HepG2 (cell line): ENCODE measurements around the gene ACSF3.

Experiments
- DR1 ChIP-seq: sonication (generic); formaldehyde crosslinking; IDR thresholded peaks from 2 replicates; pipeline ENCODE4 v1.8.0; 2021; ENCODE audit warnings: mild to moderate bottlenecking, missing genetic modification reagents, inconsistent platforms
- MTA3 ChIP-seq: sonication (generic); formaldehyde crosslinking; IDR thresholded peaks from 2 replicates; pipeline ENCODE4 v1.4.0; 2020; ENCODE audit warnings: missing genetic modification reagents
- NFRKB ChIP-seq: fragments of 450-650 bp; IDR thresholded peaks from 2 replicates; pipeline ENCODE4 v1.6.1; 2017
- POLR2A ChIP-seq, 2 experiments: IDR thresholded peaks; 2 replicates each; pipeline ENCODE4 v1.6.1; 2011; ENCODE audit warnings: low read depth in 2 of 2, low read length in 2 of 2, mild to moderate bottlenecking in 1 of 2, moderate library complexity in 1 of 2; ENCODE audit not compliant: insufficient read depth in 1 of 2
- ZNF230 ChIP-seq: sonication (generic); formaldehyde crosslinking; IDR thresholded peaks from 2 replicates; pipeline ENCODE4 v1.4.0; 2020; ENCODE audit warnings: mild to moderate bottlenecking, missing genetic modification reagents
- ZNF24 ChIP-seq: fragments of 450-650 bp; IDR thresholded peaks from 2 replicates; pipeline ENCODE4 v1.6.1; 2017; ENCODE audit warnings: antibody characterized with exemption, mild to moderate bottlenecking
- TF ChIP-seq, protein P1 (sequence below): IDR thresholded peaks from 2 replicates; pipeline ENCODE4 v1.6.1; 2016; ENCODE audit warnings: control low read depth
- TF ChIP-seq, protein P2 (sequence below): sonication (generic); formaldehyde crosslinking; IDR thresholded peaks from 2 replicates; pipeline ENCODE4 v1.4.0; 2020; ENCODE audit warnings: missing genetic modification reagents
- TF ChIP-seq, protein P3 (sequence below): sonication (generic); formaldehyde crosslinking; IDR thresholded peaks from 2 replicates; pipeline ENCODE4 v1.4.0; 2020; ENCODE audit warnings: missing genetic modification reagents

DNA sequence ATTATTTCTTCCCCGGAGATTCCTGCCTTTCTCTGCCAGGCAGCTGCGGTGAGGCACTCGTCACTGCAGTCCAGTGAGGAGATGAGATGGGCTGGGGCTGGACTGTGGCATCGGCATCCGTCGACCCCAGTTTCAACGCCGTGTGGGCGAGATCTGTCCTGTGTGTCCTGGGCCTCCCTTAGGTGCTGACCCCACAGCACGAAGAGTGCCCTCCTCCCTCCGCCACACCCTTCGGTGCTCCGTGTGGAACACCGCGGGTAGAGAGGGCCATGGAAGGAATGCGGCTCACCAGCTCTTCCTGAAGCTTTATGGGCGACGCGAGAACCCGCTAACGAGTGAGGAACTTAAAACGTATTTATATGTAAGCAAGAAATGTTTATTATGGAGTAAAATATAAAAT, 17.6 kb downstream of the ACSF3 start:
- TF ChIP-seq, protein P1, sequence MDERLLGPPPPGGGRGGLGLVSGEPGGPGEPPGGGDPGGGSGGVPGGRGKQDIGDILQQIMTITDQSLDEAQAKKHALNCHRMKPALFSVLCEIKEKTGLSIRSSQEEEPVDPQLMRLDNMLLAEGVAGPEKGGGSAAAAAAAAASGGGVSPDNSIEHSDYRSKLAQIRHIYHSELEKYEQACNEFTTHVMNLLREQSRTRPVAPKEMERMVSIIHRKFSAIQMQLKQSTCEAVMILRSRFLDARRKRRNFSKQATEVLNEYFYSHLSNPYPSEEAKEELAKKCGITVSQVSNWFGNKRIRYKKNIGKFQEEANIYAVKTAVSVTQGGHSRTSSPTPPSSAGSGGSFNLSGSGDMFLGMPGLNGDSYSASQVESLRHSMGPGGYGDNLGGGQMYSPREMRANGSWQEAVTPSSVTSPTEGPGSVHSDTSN (CRISPR knock-in tag): no peak
- no peak for TF ChIP-seq MTA3 (CRISPR knock-in tag)
- no peak for TF ChIP-seq ZNF24
- no peak for TF ChIP-seq DR1 (CRISPR knock-in tag)
- no peak for TF ChIP-seq ZNF230
- no peak for TF ChIP-seq POLR2A (IDR thresholded peaks at IDR 0.05; ENCODE audit: insufficient read depth in 1 of 2, low read depth in 2 of 2, low read length in 2 of 2)
- TF ChIP-seq, protein P2, sequence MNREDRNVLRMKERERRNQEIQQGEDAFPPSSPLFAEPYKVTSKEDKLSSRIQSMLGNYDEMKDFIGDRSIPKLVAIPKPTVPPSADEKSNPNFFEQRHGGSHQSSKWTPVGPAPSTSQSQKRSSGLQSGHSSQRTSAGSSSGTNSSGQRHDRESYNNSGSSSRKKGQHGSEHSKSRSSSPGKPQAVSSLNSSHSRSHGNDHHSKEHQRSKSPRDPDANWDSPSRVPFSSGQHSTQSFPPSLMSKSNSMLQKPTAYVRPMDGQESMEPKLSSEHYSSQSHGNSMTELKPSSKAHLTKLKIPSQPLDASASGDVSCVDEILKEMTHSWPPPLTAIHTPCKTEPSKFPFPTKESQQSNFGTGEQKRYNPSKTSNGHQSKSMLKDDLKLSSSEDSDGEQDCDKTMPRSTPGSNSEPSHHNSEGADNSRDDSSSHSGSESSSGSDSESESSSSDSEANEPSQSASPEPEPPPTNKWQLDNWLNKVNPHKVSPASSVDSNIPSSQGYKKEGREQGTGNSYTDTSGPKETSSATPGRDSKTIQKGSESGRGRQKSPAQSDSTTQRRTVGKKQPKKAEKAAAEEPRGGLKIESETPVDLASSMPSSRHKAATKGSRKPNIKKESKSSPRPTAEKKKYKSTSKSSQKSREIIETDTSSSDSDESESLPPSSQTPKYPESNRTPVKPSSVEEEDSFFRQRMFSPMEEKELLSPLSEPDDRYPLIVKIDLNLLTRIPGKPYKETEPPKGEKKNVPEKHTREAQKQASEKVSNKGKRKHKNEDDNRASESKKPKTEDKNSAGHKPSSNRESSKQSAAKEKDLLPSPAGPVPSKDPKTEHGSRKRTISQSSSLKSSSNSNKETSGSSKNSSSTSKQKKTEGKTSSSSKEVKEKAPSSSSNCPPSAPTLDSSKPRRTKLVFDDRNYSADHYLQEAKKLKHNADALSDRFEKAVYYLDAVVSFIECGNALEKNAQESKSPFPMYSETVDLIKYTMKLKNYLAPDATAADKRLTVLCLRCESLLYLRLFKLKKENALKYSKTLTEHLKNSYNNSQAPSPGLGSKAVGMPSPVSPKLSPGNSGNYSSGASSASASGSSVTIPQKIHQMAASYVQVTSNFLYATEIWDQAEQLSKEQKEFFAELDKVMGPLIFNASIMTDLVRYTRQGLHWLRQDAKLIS (CRISPR knock-in tag): no peak
- no peak for TF ChIP-seq NFRKB
- TF ChIP-seq, protein P3, sequence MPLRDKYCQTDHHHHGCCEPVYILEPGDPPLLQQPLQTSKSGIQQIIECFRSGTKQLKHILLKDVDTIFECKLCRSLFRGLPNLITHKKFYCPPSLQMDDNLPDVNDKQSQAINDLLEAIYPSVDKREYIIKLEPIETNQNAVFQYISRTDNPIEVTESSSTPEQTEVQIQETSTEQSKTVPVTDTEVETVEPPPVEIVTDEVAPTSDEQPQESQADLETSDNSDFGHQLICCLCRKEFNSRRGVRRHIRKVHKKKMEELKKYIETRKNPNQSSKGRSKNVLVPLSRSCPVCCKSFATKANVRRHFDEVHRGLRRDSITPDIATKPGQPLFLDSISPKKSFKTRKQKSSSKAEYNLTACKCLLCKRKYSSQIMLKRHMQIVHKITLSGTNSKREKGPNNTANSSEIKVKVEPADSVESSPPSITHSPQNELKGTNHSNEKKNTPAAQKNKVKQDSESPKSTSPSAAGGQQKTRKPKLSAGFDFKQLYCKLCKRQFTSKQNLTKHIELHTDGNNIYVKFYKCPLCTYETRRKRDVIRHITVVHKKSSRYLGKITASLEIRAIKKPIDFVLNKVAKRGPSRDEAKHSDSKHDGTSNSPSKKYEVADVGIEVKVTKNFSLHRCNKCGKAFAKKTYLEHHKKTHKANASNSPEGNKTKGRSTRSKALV (CRISPR knock-in tag): no peak
